ENCODE measurements around the gene MBOAT7.
"Not testable (repeated sequence)": the region's sequence is repeated elsewhere in the genome, so short reads cannot be mapped to it uniquely, and the experiment has no call there.

MBOAT7 gene

GRCh38 chr19:54186934-54187381 is 2.4 kb downstream of the MBOAT7 start:
- no peak for FAIRE-seq

GRCh38 chr19:54186351-54186750 is 3.0 kb downstream of the MBOAT7 start:
- FAIRE-seq = no peak

GRCh38 chr19:54183431-54183830 is 5.9 kb downstream of the MBOAT7 start:
- FAIRE-seq = no peak

- FAIRE-seq = not testable (repeated sequence)
Measured at GRCh38 chr19:54181894-54182293, 7.5 kb downstream of the MBOAT7 start.

GRCh38 chr19:54180691-54181091 is 8.7 kb downstream of the MBOAT7 start:
- FAIRE-seq = no peak

- no peak for FAIRE-seq
Measured at GRCh38 chr19:54179921-54180461, 9.4 kb downstream of the MBOAT7 start.

- FAIRE-seq = no peak
Measured at GRCh38 chr19:54179262-54179852, 10.0 kb downstream of the MBOAT7 start.

GRCh38 chr19:54178581-54179261 is 10.7 kb downstream of the MBOAT7 start:
- FAIRE-seq = no peak

GRCh38 chr19:54173951-54174834 is 15.2 kb downstream of the MBOAT7 start:
- no peak for FAIRE-seq

- FAIRE-seq = no peak
Measured at GRCh38 chr19:54173359-54173699, 16.1 kb downstream of the MBOAT7 start.

- no peak for FAIRE-seq
Measured at GRCh38 chr19:54172471-54173358, 16.7 kb downstream of the MBOAT7 start, which contains the start of gene TMC4. TSS of gene TMC4 (minus strand) at chr19:54173160. CDS start at chr19:54173117, 43 bp downstream.

GRCh38 chr19:54171736-54172431 is 17.5 kb downstream of the MBOAT7 start:
- not testable (repeated sequence) for FAIRE-seq

- FAIRE-seq = no peak
Measured at GRCh38 chr19:54169149-54169740, 20.1 kb downstream of the MBOAT7 start.

GRCh38 chr19:54168174-54168917 is 21.0 kb downstream of the MBOAT7 start:
- FAIRE-seq = no peak

- FAIRE-seq = no peak
Measured at GRCh38 chr19:54165222-54165621, 24.2 kb downstream of the MBOAT7 start.

GRCh38 chr19:54164369-54165068 is 24.9 kb downstream of the MBOAT7 start:
- FAIRE-seq = no peak

- FAIRE-seq = no peak
Measured at GRCh38 chr19:54162884-54163283, 26.5 kb downstream of the MBOAT7 start.

- no peak for FAIRE-seq
Measured at GRCh38 chr19:54162241-54162805, 27.1 kb downstream of the MBOAT7 start.

- no peak for FAIRE-seq
Measured at GRCh38 chr19:54160854-54161253, 28.5 kb downstream of the MBOAT7 start.

Data from colon (tissue), 2 donors.